Cardiac fibroblast (primary cell): ENCODE results near the gene RCAN2.

Experiments
- DNase-seq, 2 donors: peaks; one replicate each; pipeline versions ENCODE4 v3.0.0 to v3.0.0-alpha.2; 2010; ENCODE audit warnings: low read depth in 2 of 2
- H3K4me3 ChIP-seq, 2 donors: replicated peaks in 1 of 2; 1 replicate in 1 of 2; 2 replicates in 1 of 2; pipeline ENCODE4 v1.5.1; 2011; ENCODE audit warnings: low read depth in 2 of 2, low read length in 2 of 2, mild to moderate bottlenecking in 2 of 2, moderate library complexity in 1 of 2
- TF ChIP-seq, protein P1 (sequence below): IDR thresholded peaks from one replicate; pipeline ENCODE4 v1.5.1; 2011; ENCODE audit warnings: low read depth, mild to moderate bottlenecking, low read length, inconsistent platforms

The RCAN2 gene

GRCh38 chr6:46491201-46491627 is at the start of gene RCAN2:
Gene RCAN2 (minus strand): TSS chr6:46491449.
- DNase-seq: peak in 1 of 2 donors; percentile 7
- TF ChIP-seq, protein P1, sequence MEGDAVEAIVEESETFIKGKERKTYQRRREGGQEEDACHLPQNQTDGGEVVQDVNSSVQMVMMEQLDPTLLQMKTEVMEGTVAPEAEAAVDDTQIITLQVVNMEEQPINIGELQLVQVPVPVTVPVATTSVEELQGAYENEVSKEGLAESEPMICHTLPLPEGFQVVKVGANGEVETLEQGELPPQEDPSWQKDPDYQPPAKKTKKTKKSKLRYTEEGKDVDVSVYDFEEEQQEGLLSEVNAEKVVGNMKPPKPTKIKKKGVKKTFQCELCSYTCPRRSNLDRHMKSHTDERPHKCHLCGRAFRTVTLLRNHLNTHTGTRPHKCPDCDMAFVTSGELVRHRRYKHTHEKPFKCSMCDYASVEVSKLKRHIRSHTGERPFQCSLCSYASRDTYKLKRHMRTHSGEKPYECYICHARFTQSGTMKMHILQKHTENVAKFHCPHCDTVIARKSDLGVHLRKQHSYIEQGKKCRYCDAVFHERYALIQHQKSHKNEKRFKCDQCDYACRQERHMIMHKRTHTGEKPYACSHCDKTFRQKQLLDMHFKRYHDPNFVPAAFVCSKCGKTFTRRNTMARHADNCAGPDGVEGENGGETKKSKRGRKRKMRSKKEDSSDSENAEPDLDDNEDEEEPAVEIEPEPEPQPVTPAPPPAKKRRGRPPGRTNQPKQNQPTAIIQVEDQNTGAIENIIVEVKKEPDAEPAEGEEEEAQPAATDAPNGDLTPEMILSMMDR: no peak
- peak within 1 kb of the TSS; percentile 42 to 43 for H3K4me3 ChIP-seq

- no peak for DNase-seq
- TF ChIP-seq, protein P1: no peak
These were observed 48.6 kb upstream of the RCAN2 start for GRCh38 chr6:46539866-46540265.

GRCh38 chr6:46538800-46539480 is 47.7 kb upstream of the RCAN2 start:
- no peak overlapping the region for H3K4me3 ChIP-seq
- no peak for DNase-seq
- TF ChIP-seq, protein P1: no peak

More at GRCh38 chr6:46539866-46540265, 48.6 kb upstream of the RCAN2 start:
- no peak overlapping the region for H3K4me3 ChIP-seq

- no peak overlapping the region for H3K4me3 ChIP-seq
- TF ChIP-seq, protein P1: no peak
- DNase-seq: no peak
These were observed 39.6 kb upstream of the RCAN2 start for GRCh38 chr6:46530896-46531295.

GRCh38 chr6:46528961-46529750 is 37.9 kb upstream of the RCAN2 start:
- TF ChIP-seq, protein P1: no peak
- H3K4me3 ChIP-seq: no peak overlapping the region
- no peak for DNase-seq

DNA sequence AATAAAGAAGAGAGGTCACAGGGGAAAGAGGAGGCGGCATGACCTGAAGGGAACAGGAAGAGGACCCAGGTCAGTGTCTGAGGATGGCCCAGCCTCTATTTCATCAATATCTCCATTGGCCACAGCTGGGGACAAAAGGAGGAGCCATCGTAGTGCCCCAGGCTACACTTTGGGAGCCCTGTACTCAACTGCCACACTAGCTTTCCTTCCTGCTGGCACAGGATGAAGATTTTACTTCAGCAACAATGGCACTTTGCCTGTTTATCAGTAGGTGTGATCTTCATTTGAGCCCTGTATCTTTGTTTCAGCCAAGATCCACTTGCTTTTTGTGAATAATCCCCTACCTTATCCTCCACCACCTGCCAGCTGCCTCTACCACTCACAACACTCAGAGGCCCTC is 35.4 kb upstream of the RCAN2 start:
- no peak for DNase-seq

More for the DNA sequence above, 35.4 kb upstream of the RCAN2 start:
- TF ChIP-seq, protein P1: no peak
- no peak overlapping the region for H3K4me3 ChIP-seq
